Progenitor cell of endocrine pancreas (in vitro differentiated cells): ENCODE data around the gene RPRD1A. TPM values are rescaled to one million over a fixed set of nuclear protein-coding genes. Genes with fewer than 3 reads are reported as not detected.

Experiments used
- DNase-seq: peaks from one replicate; pipeline ENCODE4 v3.0.0; 2021; ENCODE audit warnings: low spot score; ENCODE audit not compliant: unreplicated experiment
- H3K27ac Mint-ChIP-seq: 2 replicates; pipeline ENCODE4 v1.8.0; 2021; ENCODE audit warnings: mild to moderate bottlenecking, moderate library complexity, mixed read lengths
- H3K27me3 Mint-ChIP-seq: 2 replicates; pipeline ENCODE4 v1.8.0; 2021; ENCODE audit warnings: mixed read lengths
- H3K36me3 Mint-ChIP-seq: 2 replicates; pipeline ENCODE4 v1.8.0; 2022; ENCODE audit warnings: mixed read lengths; ENCODE audit not compliant: insufficient read depth
- H3K4me1 Mint-ChIP-seq: 2 replicates; pipeline ENCODE4 v1.8.0; 2021; ENCODE audit warnings: low read depth, mixed read lengths
- H3K4me3 Mint-ChIP-seq: 2 replicates; pipeline ENCODE4 v1.8.0; 2021; ENCODE audit warnings: low read depth, mild to moderate bottlenecking, moderate library complexity, mixed read lengths
- H3K9me3 Mint-ChIP-seq: 2 replicates; pipeline ENCODE4 v1.8.0; 2021; ENCODE audit warnings: low read depth, mixed read lengths
- total RNA-seq: library from RNA; stranded (reverse); gene quantifications from 2 replicates; pipeline ENCODE4 v1.2.1, GENCODE V29; 2021
- TF ChIP-seq, protein P1 (sequence below): fragments of 200-600 bp; sonication (generic); IDR thresholded peaks from one replicate; pipeline ENCODE4 v1.5.0; 2021; ENCODE audit warnings: antibody characterized with exemption, mild to moderate bottlenecking; ENCODE audit not compliant: unreplicated experiment

The RPRD1A gene
- total RNA-seq, 1 donor from 2014 or later: 72.4 TPM

DNA sequence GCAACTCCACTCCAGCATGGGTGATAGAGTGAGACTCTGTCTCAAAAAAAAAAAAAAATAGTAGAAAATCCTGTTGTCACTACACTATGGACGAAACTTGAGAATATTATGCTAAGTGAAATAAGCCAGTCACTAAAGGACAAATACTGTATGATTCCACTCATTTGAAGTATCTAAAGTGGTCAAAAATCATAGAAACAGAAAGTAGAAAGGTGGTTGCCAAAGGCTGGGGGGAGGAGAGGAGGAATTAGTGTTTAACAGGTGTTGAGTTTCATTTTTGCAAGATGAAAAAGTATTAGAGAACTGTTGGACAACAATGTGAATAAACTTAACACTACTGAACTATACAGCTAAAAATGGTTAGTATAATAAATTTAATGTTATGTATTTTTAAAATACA lies 113.7 kb downstream of the RPRD1A start:
- no peaks in the 10 kb centered on the region for H3K4me1 Mint-ChIP-seq
- TF ChIP-seq, protein P1, sequence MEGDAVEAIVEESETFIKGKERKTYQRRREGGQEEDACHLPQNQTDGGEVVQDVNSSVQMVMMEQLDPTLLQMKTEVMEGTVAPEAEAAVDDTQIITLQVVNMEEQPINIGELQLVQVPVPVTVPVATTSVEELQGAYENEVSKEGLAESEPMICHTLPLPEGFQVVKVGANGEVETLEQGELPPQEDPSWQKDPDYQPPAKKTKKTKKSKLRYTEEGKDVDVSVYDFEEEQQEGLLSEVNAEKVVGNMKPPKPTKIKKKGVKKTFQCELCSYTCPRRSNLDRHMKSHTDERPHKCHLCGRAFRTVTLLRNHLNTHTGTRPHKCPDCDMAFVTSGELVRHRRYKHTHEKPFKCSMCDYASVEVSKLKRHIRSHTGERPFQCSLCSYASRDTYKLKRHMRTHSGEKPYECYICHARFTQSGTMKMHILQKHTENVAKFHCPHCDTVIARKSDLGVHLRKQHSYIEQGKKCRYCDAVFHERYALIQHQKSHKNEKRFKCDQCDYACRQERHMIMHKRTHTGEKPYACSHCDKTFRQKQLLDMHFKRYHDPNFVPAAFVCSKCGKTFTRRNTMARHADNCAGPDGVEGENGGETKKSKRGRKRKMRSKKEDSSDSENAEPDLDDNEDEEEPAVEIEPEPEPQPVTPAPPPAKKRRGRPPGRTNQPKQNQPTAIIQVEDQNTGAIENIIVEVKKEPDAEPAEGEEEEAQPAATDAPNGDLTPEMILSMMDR: no peak
- H3K27me3 Mint-ChIP-seq: peaks cover 17% of the 10 kb centered on the region
- no peak overlapping the region for H3K27ac Mint-ChIP-seq
- no peak overlapping the region for H3K4me3 Mint-ChIP-seq
- no peak for DNase-seq
- peaks cover 5% of the 10 kb centered on the region for H3K9me3 Mint-ChIP-seq
- H3K36me3 Mint-ChIP-seq: no peaks in the 10 kb centered on the region

DNA sequence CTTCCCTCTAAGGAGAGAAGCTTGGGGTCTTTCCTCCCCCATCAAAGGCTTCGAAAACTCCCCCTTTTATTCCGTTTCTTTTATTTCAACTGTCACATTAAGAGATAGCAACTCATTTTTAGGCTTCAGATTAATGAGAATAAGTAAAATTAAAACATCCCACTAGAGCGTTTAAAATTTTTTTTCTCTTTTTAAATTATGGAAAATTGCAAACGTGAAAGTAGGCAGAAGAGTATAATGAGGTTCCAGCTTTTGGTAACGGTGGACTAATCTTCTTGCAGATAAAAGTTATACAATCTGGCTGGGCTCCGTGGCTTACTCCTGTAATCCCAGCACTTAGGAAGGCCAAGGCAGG lies 116.8 kb downstream of the RPRD1A start:
- TF ChIP-seq, protein P1: no peak
- Mint-ChIP-seq H3K4me1 (no peaks in the 10 kb centered on the region), H3K4me3 (peak overlapping the region; percentile 84), H3K27ac (no peak overlapping the region), H3K36me3 (no peaks in the 10 kb centered on the region), H3K27me3 (peaks cover 17% of the 10 kb centered on the region), H3K9me3 (no peaks in the 10 kb centered on the region)
- no peak for DNase-seq

DNA sequence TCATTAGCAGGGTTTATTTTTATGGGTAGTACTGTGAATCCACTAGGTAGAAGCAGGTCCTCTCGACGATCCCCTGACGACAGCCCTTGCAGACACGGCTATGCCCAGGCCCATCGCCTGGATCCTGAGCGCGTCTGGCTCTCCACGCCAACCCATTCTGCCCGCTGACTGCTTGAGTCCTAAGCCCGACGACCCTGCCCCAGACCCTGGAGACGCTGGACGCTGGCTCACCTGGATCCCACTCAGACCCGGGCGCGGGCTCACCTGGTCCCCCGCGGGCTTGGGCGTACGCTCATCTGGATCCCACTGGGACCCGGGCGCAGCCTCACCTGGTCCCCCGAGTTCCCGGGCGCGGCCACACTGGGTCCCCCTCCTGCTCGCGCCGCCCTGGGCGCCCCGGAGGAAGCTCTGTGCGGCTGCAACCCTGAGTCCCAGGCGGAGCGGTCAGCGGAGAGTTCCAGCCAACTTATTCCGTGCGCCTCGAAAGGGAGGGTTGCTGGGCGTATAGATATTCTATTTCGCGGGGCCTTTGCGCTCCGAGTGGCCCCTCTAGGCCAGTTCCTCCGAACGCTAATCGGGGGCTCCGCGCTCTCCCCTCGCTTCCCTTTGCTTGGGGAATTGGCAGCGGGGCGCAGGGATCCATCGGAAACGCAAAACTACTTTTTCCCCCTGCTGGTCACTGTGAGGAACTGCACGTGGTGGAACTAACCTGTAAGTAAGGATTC lies 117.3 kb downstream of the RPRD1A start:
- Mint-ChIP-seq H3K4me3 (peak overlapping the region; percentile 84), H3K27ac (no peak overlapping the region), H3K4me1 (no peaks in the 10 kb centered on the region), H3K36me3 (no peaks in the 10 kb centered on the region), H3K27me3 (peaks cover 17% of the 10 kb centered on the region), H3K9me3 (no peaks in the 10 kb centered on the region)
- peak; percentile 57 for DNase-seq
- TF ChIP-seq, protein P1: peak; percentile 90

DNA sequence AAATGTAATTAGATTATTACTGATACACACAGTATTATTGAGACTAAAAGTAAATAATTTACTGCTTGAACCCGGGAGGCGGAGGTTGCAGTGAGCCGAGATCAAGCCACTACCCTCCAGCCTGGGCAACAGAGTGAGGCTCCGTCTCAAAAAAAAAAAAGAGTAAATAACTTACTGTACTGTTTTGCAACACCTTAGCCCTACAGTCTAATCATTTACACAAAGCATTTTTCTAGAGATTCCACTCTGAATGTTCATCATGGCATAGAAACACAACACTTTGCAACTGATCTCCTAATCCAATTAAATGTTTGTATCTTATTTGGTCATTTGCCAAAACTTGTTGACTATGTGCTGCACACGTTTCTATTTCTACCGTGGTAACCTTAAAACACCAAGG lies 118.3 kb downstream of the RPRD1A start:
- Mint-ChIP-seq H3K4me1 (no peaks in the 10 kb centered on the region), H3K27ac (no peak overlapping the region), H3K9me3 (no peaks in the 10 kb centered on the region), H3K4me3 (no peak overlapping the region), H3K36me3 (no peaks in the 10 kb centered on the region), H3K27me3 (peaks cover 17% of the 10 kb centered on the region)
- no peak for DNase-seq
- TF ChIP-seq, protein P1: no peak

DNA sequence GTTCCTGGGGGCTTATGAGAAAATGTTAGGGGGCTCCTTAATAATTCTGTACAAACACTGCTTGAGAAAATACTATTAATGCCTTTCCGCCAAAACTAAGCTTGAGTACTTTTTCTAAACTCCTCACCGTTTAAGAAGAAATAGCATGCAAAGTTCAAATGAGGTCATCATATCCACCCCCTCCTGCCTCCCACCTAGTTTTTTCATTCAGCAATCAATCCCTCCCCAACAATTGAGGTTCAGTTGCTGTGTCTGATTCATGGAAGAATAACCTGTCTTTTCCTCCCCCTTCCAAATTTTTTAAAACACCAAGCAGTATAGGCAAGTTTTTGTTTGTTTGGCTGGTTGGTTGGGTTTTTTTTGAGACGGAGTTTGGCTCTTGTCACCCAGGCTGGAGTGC lies 119.3 kb downstream of the RPRD1A start:
- DNase-seq: no peak
- no peak overlapping the region for H3K4me3 Mint-ChIP-seq
- H3K27me3 Mint-ChIP-seq: peaks cover 17% of the 10 kb centered on the region
- no peaks in the 10 kb centered on the region for H3K36me3 Mint-ChIP-seq
- TF ChIP-seq, protein P1: no peak
- H3K4me1 Mint-ChIP-seq: no peaks in the 10 kb centered on the region
- no peak overlapping the region for H3K27ac Mint-ChIP-seq
- no peaks in the 10 kb centered on the region for H3K9me3 Mint-ChIP-seq
